Heart left ventricle (tissue), 16 donors: ENCODE data around the gene GRAMD1C. TPM values are rescaled to one million over a fixed set of nuclear protein-coding genes. Genes with fewer than 3 reads are reported as not detected.

ENCODE experiments used
- ATAC-seq, 4 donors: fragments of 200-7000 bp; cut with Tn5 transposase; one replicate each; pipeline ENCODE4 v1.9.1; 2020 to 2022; ENCODE audit warnings: moderate library complexity in 4 of 4, mild to moderate bottlenecking in 3 of 4, moderate number of reproducible peaks in 1 of 4
- DNase-seq, 5 donors: peaks; one replicate each; pipeline ENCODE4 v3.0.0-alpha.2; 2020
- H3K27ac ChIP-seq, 12 donors: fragments of 200-600 bp; sonication (generic) in 4 of 12; one replicate each; pipeline versions ENCODE4 v1.5.0 to v1.8.0; 2016 to 2022; ENCODE audit warnings: mild to moderate bottlenecking in 2 of 12
- H3K27me3 ChIP-seq, 9 donors: fragments of 200-600 bp; sonication (generic) in 2 of 9; one replicate each; pipeline versions ENCODE4 v1.5.1 to v1.8.0; 2016 to 2022; ENCODE audit warnings: mild to moderate bottlenecking in 3 of 9
- H3K36me3 ChIP-seq, 9 donors: fragments of 200-600 bp; sonication (generic) in 2 of 9; one replicate each; pipeline versions ENCODE4 v1.5.0 to v1.8.0; 2018 to 2022; ENCODE audit warnings: mild to moderate bottlenecking in 2 of 9
- H3K4me1 ChIP-seq, 12 donors: fragments of 200-600 bp; sonication (generic) in 4 of 12; one replicate each; pipeline versions ENCODE4 v1.5.0 to v1.8.0; 2016 to 2022; ENCODE audit warnings: mild to moderate bottlenecking in 3 of 12
- H3K4me3 ChIP-seq, 12 donors: fragments of 200-600 bp; sonication (generic) in 4 of 12; one replicate each; pipeline versions ENCODE4 v1.5.0 to v1.8.0; 2017 to 2022; ENCODE audit warnings: mild to moderate bottlenecking in 9 of 12, moderate library complexity in 4 of 12
- H3K9me3 ChIP-seq, 12 donors: fragments of 200-600 bp; sonication (generic) in 4 of 12; one replicate each; pipeline versions ENCODE4 v1.5.0 to v1.8.0; 2016 to 2022; ENCODE audit warnings: mild to moderate bottlenecking in 1 of 12
- POLR2A ChIP-seq, 2 donors: fragments of 450-650 bp; IDR thresholded peaks; one replicate each; pipeline ENCODE4 v1.6.1; 2017; ENCODE audit warnings: antibody characterized with exemption in 2 of 2, mild to moderate bottlenecking in 2 of 2, moderate library complexity in 2 of 2
- WGBS, 4 donors: extraction: QIAGEN DNeasy Blood & Tissue Kit in 2 of 4; methylation state at CpG; one replicate each; pipeline versions ENCODE4 v1.1.5 to v1.1.7; 2013 to 2018; 5-methylcytosine and 5-hydroxymethylcytosine counted together
- intact Hi-C, 10 donors: fragments of 100-400 bp; cut with DNase I; formaldehyde crosslinking; loops; one replicate each; pipeline versions ENCODE4 v1.11.1 to v1.14.2; 2022
- polyA plus RNA-seq, 2 donors: library from polyadenylated mRNA; stranded (reverse); fragments of 200-250 nt; gene quantifications; one replicate each; pipeline ENCODE4 v1.2.3, GENCODE V29; 2013
- total RNA-seq, 9 donors: library from RNA; depleted of rRNA in 2 of 9; stranded (reverse); fragments of >200 nt in 2 of 9; fragmentation: NEBNext Ultra II Directional in 3 of 9; extraction: Animal tissue kit (Norgen Biotek cat#: 25700) in 3 of 9; gene quantifications; one replicate each; pipeline versions ENCODE4 v1.1.0 to v1.2.4, GENCODE V29; 2016 to 2023
- TF ChIP-seq, protein P1 (sequence below), 12 donors: fragments of 200-600 bp; sonication (generic) in 4 of 12; IDR thresholded peaks; one replicate each; pipeline versions ENCODE4 v1.5.0 to v1.8.0; 2018 to 2022; ENCODE audit warnings: antibody characterized with exemption in 12 of 12, mild to moderate bottlenecking in 5 of 12
- donor health status: ischemic (EF 13 %, LVEDD 7.1; RV severe dilation, severe dysfunction).
- donor health status: healthy with polysubstance abuse.
- donor health status: DM: no; HTN: yes; CAD: no.
- donor health status: DM: no; HTN: no; CAD: no.
- donor health status: ischemic (EF 25% LVEDD 6.9; RV normal size, moderate dysfunction).
- donor health status: ischemic (EF 25% LVEDD 5.7; RV mildly dilated, moderate dysfunction).
- donor health status: healthy.
- donor health status: DM: yes; HTN: yes; CAD: no.
- donor health status: ischemic (EF 35%, LVEDD 5.7; RV mildly dilated, moderate dysfunction).
- donor health status: nonischemic (EF 11% LVEDD 7.7; RV severe dilation, severe dysfunction).
- donor health status: DM: yes; HTN: yes; CAD: no.
- donor health status: PGD.
- donor health status: ischemic (EF 29% LVEDD 5.4; RV normal size, mild dysfunction).
- donor health status: nonischemic (EF 23%, LVEDD 6.1; RV moderate dilation, normal function).

GRAMD1C gene
- total and polyA plus RNA-seq, 11 donors, result 0.49 to 5.6 (median 1.2) TPM

DNA sequence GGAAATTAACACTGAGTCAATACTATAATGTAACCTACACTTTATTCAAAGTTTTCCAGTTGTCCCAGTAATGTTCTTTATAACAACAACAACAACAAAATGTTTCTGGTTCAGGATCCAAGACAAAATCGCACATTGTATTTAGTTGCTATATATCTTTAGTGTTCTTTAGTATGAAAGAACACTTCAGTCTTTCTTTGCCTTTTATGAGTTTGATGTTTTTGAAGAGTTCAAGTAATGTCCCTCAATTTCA is 7.6 kb upstream of the GRAMD1C start:
- no peak overlapping the region for H3K4me3 ChIP-seq
- no peaks in the 10 kb centered on the region for H3K27me3 ChIP-seq
- intact Hi-C loops, result loop anchor here in 4 of 10 donors (10.0 kb wide), 4 partner anchors 84 to 1984 kb away; partner anchors contain the start of genes ATP6V1A (in 1 of the 4) and NAA50 (in 1 of the 4)
- H3K36me3 ChIP-seq, result no peaks in the 10 kb centered on the region
- no peak for DNase-seq
- H3K4me1 ChIP-seq, result peaks cover 0 to 14% (median 0%) of the 10 kb centered on the region in 12 donors
- peaks cover 0 to 13% (median 0%) of the 10 kb centered on the region in 12 donors for H3K9me3 ChIP-seq
- no peak for TF ChIP-seq POLR2A (IDR thresholded peaks at IDR 0.05)
- TF ChIP-seq, protein P1, sequence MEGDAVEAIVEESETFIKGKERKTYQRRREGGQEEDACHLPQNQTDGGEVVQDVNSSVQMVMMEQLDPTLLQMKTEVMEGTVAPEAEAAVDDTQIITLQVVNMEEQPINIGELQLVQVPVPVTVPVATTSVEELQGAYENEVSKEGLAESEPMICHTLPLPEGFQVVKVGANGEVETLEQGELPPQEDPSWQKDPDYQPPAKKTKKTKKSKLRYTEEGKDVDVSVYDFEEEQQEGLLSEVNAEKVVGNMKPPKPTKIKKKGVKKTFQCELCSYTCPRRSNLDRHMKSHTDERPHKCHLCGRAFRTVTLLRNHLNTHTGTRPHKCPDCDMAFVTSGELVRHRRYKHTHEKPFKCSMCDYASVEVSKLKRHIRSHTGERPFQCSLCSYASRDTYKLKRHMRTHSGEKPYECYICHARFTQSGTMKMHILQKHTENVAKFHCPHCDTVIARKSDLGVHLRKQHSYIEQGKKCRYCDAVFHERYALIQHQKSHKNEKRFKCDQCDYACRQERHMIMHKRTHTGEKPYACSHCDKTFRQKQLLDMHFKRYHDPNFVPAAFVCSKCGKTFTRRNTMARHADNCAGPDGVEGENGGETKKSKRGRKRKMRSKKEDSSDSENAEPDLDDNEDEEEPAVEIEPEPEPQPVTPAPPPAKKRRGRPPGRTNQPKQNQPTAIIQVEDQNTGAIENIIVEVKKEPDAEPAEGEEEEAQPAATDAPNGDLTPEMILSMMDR (IDR thresholded peaks at IDR 0.05), result no peak
- 0 to 1% (median 0%) methylated on average over 1 of the region's 1 CpG for WGBS, 4 donors
- no peak for ATAC-seq
- no peak overlapping the region for H3K27ac ChIP-seq

DNA sequence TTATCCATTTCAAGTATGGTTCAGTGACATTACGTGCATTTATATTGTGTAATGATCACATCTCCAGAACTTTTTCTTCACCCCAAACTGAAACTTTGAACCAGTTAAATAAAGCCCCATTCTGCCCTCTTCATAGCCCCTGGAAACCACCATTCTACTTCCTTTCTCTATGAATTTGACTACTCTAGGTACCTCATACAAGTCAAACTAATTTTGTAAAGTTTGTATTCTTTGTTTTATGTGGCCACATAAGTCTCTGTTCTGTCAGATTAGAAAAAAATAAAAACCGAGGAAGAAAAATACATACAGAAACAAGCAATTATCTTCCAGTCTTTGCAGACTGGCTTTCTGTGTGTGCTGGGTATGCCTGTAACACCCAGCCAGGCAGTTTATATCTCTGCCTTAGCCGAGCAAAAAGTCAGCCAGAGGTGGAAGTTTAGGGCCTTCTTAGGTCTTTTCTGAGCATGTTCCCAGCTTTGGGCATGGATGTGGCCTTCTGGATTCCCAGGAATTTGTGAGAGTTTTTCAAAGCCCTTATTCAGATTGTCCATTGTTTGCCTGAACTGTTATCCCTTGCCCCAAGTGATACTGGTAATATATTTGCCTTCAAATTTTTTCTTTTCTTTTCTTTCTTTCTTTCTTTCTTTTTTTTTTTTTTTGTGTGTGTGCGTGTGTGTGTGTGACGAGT is 6.0 kb upstream of the GRAMD1C start:
- Histone ChIP-seq H3K36me3 (no peaks in the 10 kb centered on the region), H3K9me3 (peaks cover 0 to 13% (median 0%) of the 10 kb centered on the region in 12 donors), H3K4me3 (no peak overlapping the region), H3K27ac (no peak overlapping the region), H3K27me3 (no peaks in the 10 kb centered on the region), H3K4me1 (peaks cover 0 to 14% (median 0%) of the 10 kb centered on the region in 12 donors)
- TF ChIP-seq, protein P1 (IDR thresholded peaks at IDR 0.05), result no peak
- no peak for TF ChIP-seq POLR2A (IDR thresholded peaks at IDR 0.05)
- ATAC-seq (no peak), DNase-seq (no peak)
- WGBS, 4 donors, result 85 to 94% (median 88%) methylated on average over 5 of the region's 5 CpGs
- intact Hi-C loops, result loop anchor here in 4 of 10 donors (10.0 kb wide), 4 partner anchors 82 to 1982 kb away; partner anchors contain the start of genes ATP6V1A (in 1 of the 4) and NAA50 (in 1 of the 4)

DNA sequence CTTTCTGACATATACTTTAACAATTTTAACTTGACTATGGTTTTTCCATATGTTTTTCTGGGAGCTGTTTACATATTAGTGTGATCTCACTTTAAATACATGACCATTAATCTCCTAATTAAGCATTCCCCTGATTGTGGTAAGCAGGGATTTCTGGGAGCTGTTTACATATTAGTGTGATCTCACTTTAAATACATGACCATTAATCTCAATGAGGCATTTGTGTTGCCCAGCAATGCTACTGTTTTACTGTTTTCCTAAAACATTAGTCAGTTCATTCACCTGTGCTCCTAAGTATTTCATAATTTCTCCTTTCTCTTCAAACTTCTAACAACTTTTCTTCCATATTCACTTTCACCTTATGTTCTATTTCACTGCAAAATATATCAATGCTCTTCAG is 3.6 kb upstream of the GRAMD1C start:
- ATAC-seq, result no peak
- no peak overlapping the region for H3K27ac ChIP-seq
- H3K27me3 ChIP-seq, result no peaks in the 10 kb centered on the region
- peaks cover 0 to 13% (median 0%) of the 10 kb centered on the region in 12 donors for H3K9me3 ChIP-seq
- intact Hi-C loops, result loop anchor here in 9 of 10 donors (5.0 to 10.0 kb wide), 9 partner anchors 77 to 1980 kb away; partner anchors contain the start of genes ATP6V1A (in 2 of the 9) and NAA50 (in 2 of the 9)
- H3K4me3 ChIP-seq, result no peak overlapping the region
- no peak for TF ChIP-seq POLR2A (IDR thresholded peaks at IDR 0.05)
- TF ChIP-seq, protein P1 (IDR thresholded peaks at IDR 0.05), result no peak
- no peak for DNase-seq
- peaks cover 0 to 22% (median 0%) of the 10 kb centered on the region in 12 donors for H3K4me1 ChIP-seq
- H3K36me3 ChIP-seq, result no peaks in the 10 kb centered on the region

- H3K36me3 ChIP-seq, result no peaks in the 10 kb centered on the region
- H3K4me1 ChIP-seq, result peaks cover 0 to 8% (median 0%) of the 10 kb centered on the region in 12 donors
- WGBS, 4 donors, result 62 to 82% (median 70%) methylated on average over 2 of the region's 2 CpGs
- H3K27me3 ChIP-seq, result no peaks in the 10 kb centered on the region
- TF ChIP-seq, protein P1 (IDR thresholded peaks at IDR 0.05), result no peak
- no peak for TF ChIP-seq POLR2A (IDR thresholded peaks at IDR 0.05)
- peak overlapping the region in 11 of 12 donors; percentile 44 to 66 (median 58) for H3K4me3 ChIP-seq
- no peak for DNase-seq
- no peak for ATAC-seq
- H3K9me3 ChIP-seq, result no peaks in the 10 kb centered on the region
- intact Hi-C loops, result loop anchor here in 9 of 10 donors (2.0 to 10.0 kb wide), 12 partner anchors 73 to 1975 kb away; partner anchors contain the start of genes ATP6V1A (in 3 of the 9) and NAA50 (in 3 of the 9)
- H3K27ac ChIP-seq, result peak overlapping the region in 2 of 12 donors; percentile 29 to 49
These were observed 963 bp downstream of the GRAMD1C start for GRCh38 chr3:113839551-113839950.
